VCaP (cell line): ENCODE measurements around the gene TNIK.
"Not testable (repeated sequence)": the region's sequence is repeated elsewhere in the genome, so short reads cannot be mapped to it uniquely, and the experiment has no call there.

Source experiments
- H3K27ac ChIP-seq: fragments of 450-650 bp; 2 replicates; pipeline ENCODE4 v1.5.1; 2017
- TF ChIP-seq, protein P1 (sequence below): fragments of 450-650 bp; conservative IDR thresholded peaks from 2 replicates; pipeline ENCODE4 v1.5.1; 2017; ENCODE audit warnings: mild to moderate bottlenecking, moderate library complexity

Gene TNIK

DNA sequence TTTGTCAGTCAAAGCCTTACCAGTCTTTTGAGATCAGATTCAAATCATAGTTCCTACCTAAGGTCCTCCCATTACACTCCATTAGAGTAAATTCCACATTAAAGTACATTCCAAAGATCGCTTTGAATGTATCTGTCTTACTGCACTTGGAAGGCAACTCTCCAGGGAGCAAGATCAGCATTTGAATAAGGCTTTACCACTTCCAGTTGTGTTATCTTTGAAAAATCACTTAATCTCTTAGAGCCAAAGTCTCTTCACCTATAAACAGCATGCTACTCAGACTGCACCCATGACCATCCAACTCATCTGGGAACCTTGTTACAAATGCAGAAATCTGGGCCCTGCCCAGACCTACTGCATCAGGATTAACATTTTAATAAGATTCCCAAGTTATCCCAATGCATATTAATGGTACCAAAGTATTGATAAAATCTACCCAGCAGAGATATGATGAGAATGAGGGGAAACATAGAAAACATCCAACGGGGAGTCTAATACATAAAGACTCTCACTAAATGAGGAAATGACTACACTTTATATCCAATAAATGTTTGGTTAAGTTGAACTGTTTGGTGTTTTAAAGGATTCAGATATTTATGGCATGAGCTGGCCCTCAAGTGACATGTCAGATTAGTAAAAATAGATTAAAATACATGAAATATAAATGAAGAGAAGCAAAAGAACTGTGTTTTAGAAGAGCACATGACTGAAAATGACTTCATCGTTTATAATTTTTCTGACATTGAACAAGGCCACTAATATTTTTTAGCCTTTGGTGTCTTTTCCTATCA, 75.9 kb downstream of the TNIK start:
- TF ChIP-seq, protein P1, sequence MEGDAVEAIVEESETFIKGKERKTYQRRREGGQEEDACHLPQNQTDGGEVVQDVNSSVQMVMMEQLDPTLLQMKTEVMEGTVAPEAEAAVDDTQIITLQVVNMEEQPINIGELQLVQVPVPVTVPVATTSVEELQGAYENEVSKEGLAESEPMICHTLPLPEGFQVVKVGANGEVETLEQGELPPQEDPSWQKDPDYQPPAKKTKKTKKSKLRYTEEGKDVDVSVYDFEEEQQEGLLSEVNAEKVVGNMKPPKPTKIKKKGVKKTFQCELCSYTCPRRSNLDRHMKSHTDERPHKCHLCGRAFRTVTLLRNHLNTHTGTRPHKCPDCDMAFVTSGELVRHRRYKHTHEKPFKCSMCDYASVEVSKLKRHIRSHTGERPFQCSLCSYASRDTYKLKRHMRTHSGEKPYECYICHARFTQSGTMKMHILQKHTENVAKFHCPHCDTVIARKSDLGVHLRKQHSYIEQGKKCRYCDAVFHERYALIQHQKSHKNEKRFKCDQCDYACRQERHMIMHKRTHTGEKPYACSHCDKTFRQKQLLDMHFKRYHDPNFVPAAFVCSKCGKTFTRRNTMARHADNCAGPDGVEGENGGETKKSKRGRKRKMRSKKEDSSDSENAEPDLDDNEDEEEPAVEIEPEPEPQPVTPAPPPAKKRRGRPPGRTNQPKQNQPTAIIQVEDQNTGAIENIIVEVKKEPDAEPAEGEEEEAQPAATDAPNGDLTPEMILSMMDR, result no peak
- no peak overlapping the region for H3K27ac ChIP-seq

DNA sequence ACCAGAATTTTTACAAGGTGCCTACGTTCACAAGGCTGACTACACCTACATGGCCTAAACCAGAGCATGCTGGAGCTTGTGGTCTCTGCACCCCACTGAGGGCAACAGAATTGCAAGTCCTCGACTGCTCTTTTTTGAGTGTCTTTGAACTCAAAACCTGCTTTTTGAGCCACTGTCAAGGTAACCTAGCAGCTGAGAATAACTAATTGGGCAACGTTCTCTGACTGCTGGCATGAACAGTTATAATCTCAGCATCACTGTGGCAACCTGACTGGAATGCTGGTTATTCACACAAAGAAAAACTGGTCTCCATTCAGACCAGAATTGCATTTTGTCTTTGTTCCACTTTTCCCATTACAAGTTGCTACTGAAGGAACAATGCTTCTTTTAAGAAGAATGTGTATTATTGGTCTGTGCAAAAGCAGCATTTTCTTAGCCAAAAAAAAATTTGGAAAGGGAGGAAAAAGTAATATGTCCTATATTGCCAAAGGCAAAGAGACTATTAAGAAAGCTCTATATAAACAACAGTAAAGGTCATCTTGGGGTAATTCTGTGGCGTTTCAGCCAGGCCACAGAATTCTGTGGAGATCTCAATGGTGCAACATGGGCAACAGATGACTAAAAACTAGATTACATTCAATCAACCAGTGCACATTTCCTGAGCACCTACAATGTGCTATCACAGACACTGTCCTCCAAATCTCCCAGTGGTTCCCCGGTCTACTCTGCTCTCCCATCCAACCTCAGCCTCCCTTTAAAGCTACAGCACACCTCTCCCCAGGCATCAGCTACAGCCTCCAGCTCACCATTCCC, 76.8 kb downstream of the TNIK start:
- no peak overlapping the region for H3K27ac ChIP-seq
- TF ChIP-seq, protein P1, result no peak

DNA sequence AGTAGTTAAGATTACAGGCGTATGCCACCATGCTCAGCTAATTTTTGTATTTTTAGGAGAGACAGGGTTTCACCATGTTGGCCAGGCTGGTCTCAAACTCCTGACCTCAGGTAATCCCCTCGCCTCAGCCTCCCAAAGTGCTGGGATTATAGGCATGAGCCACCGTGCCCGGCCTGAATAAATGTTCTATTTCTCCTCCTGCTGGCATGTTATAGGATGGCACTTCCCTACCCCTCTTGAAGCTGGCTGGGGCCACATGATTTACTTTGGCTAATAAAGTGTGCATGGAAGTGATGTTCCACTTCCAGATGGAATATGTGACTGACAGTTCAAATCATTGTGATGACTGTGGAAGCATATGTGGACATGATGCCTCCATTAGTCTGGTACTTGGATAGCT, 77.9 kb downstream of the TNIK start:
- H3K27ac ChIP-seq, result not testable (repeated sequence)

DNA sequence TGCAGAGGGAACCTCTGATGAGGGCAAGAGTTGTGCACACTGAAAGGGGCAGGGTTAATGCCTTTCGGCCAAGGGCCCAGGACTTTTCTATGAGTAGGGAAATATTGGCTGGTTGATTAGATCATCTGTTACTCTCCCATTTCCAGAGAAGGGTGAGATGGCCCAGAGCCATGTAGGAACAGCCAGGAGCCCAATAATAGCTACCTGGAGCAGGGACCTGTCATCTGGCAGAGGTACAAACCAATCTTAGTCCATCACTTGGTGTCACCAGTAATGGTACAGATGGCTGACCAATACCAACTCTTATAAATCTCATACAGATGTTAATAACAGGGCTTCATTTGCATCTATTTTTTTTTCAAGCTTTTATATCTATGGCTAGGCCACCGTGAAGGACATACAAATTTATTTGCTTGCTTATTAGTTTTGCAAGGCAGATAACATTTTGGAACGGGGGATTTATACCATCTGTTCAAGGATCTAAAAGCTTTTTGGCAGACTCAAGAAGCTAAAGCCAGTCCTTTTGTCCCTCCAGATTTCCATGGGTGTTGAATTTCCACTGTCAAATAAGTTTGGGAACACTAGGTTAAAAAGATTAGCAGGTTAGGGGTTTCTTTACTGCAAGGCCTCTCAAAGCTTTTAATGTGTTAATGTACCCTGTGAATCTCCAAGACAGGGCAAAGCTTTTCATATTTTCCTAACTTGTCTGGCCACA, 79.3 kb downstream of the TNIK start:
- peak overlapping the region; percentile 24 for H3K27ac ChIP-seq
- TF ChIP-seq, protein P1, result no peak

DNA sequence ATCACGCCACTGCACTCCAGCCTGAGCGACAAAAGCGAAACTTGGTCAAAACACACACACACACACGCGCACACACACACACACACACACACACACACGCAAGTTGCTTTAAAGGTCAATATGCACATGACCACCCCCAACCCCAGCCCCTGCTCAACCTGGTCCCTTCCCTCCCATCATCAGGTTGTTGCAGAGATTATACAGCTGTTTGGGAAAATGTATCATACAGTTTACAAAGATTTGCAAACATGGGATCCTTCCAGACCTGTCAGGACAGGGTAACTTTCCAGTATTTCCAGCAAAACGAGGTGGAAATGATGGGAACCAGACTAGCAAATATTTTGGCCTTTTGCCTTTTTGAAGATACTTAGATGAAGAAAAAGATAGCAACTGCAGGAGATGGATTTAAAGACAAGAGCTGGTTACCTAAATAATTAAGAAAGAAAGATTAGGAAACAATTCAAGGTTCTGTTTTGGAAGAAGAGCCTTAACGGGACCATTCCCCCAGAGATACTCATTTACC, 80.2 kb downstream of the TNIK start:
- TF ChIP-seq, protein P1, result no peak
- H3K27ac ChIP-seq, result peak overlapping the region; percentile 24

DNA sequence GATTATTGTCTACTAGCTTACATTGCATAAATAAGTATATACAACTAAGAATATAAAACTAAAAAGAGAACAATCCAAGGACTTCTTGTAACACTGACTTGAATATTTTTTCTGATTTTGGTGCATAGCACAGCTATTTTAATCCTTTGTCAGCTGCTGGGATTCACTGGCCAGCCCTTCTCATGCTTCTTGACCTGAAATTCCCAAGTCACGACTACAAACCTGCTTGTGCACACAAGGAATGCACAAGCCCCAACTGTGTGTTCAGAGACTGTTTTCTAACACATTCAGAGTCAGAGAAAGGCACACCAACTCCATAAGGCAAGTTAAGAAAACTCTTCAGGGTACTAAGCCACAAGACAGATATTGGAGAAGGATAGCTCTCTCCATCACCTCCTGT, 80.9 kb downstream of the TNIK start:
- no peak overlapping the region; the same call in 1 of the 2 replicates for H3K27ac ChIP-seq
- TF ChIP-seq, protein P1, result no peak

DNA sequence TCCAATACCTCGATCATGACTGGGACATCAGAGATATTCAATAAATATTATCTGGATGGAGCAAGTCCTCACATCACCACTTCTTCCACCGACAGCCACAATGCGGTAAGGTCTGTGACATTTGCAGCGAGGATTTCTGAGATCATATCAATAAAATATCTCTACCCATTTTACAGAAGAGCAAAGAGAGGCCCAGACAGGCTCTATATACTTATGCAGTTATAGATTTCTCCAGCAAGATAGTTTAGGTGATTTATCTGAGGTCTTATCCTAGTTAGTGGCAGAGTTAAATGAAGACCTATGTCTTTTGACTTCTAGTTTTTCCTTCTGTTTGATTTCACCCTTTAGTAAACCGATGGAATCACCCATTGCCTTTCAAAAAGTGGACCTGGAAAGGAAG, 81.6 kb downstream of the TNIK start:
- TF ChIP-seq, protein P1, result no peak
- no peak overlapping the region for H3K27ac ChIP-seq
